ENCODE results near the gene CIROP. TPM values are rescaled to one million over a fixed set of nuclear protein-coding genes. Genes with fewer than 3 reads are reported as not detected.

CIROP gene
- total and polyA plus RNA-seq, 9 of the 15 experiments (the other 6 are each of a cell fraction or from before 2014, with no cell fraction given): not detected

- in situ Hi-C loops (cut with MboI): no loop called here
- Histone ChIP-seq H2AFZ (ENCODE audit: low read depth, low read length) (no peak overlapping the region), H3K27ac (ENCODE audit: extremely low read depth, low read depth, low read length) (no peak overlapping the region; the same call in 2 of the 3 replicates), H3K36me3 (ENCODE audit: control insufficient read depth, insufficient read depth, low read length) (peaks cover 9% of the 10 kb centered on the region; the same call in 1 of the 3 replicates), H3K9me1 (ENCODE audit: control insufficient read depth, insufficient read depth, low read length) (no peaks in the 10 kb centered on the region), H4K20me1 (replicated peaks; ENCODE audit: control insufficient read depth, insufficient read depth, low read length) (no peaks in the 10 kb centered on the region), H3K9me3 (replicated peaks; ENCODE audit: control insufficient read depth, insufficient read depth, low read depth, low read length) (no peaks in the 10 kb centered on the region), H3K4me1 (replicated peaks in 1 of 2; ENCODE audit: control insufficient read depth in 2 of 2, insufficient read depth in 2 of 2, low read length in 2 of 2) (peaks cover 28 to 39% of the 10 kb centered on the region in 2 experiments; a peak in 4 of 5 replicates), H3K4me2 (ENCODE audit: insufficient read depth, low read length) (no peak overlapping the region), H3K79me2 (ENCODE audit: control insufficient read depth, insufficient read depth, low read length) (no peaks in the 10 kb centered on the region), H3K27me3 (ENCODE audit: control insufficient read depth in 2 of 2, insufficient read depth in 2 of 2, low read length in 2 of 2) (no peaks in the 10 kb centered on the region), H3K4me3 (no peak overlapping the region), H3K9ac (ENCODE audit: insufficient read depth in 1 of 2, low read depth in 2 of 2, low read length in 2 of 2) (no peak overlapping the region)
- WGBS (ENCODE audit: insufficient coverage, low coverage, missing lambda C conversion rate): 70% methylated on average over 6 of the region's 6 CpGs
- BruUV-seq (replicated peaks): no TSS peak
- FAIRE-seq: no peak
- ChIA-PET POLR2A (no interaction called here), CTCF (ENCODE audit: low intra/inter-chr PET ratio) (no interaction called here)
- ATAC-seq: no peak
- TF ChIP-seq RAD21 (CRISPR knock-in tag; conservative IDR thresholded peaks at IDR 0.05 in 1 of 2, IDR thresholded peaks at IDR 0.05 in 1 of 2): peak in 1 of 2 experiments; percentile 13; a peak in 1 of 4 replicates
- no peak for TF ChIP-seq CCNT2 (IDR thresholded peaks at IDR 0.05; ENCODE audit: borderline replicate concordance, extremely low read depth, insufficient read length, low read depth, low read length)
- no peak for TF ChIP-seq CLOCK (CRISPR knock-in tag; IDR thresholded peaks at IDR 0.05; ENCODE audit: borderline replicate concordance)
- TF ChIP-seq RBM39 (optimal IDR thresholded peaks at IDR 0.05; ENCODE audit: low read depth, low read length): no peak
- TF ChIP-seq CREBBP (IDR thresholded peaks at IDR 0.05; ENCODE audit: low read depth, low read length): no peak
- intact Hi-C loops (cut with micrococcal nuclease): no loop called here
- no peak for DNase-seq (ENCODE audit: extremely low read depth in 1 of 4, low spot score in 3 of 4)
These were observed 35.6 kb upstream of the CIROP start for GRCh38 chr14:23140371-23140770.

Data from K562 (cell line).